ENCODE measurements around the gene CCDC81.

Gene CCDC81

DNA sequence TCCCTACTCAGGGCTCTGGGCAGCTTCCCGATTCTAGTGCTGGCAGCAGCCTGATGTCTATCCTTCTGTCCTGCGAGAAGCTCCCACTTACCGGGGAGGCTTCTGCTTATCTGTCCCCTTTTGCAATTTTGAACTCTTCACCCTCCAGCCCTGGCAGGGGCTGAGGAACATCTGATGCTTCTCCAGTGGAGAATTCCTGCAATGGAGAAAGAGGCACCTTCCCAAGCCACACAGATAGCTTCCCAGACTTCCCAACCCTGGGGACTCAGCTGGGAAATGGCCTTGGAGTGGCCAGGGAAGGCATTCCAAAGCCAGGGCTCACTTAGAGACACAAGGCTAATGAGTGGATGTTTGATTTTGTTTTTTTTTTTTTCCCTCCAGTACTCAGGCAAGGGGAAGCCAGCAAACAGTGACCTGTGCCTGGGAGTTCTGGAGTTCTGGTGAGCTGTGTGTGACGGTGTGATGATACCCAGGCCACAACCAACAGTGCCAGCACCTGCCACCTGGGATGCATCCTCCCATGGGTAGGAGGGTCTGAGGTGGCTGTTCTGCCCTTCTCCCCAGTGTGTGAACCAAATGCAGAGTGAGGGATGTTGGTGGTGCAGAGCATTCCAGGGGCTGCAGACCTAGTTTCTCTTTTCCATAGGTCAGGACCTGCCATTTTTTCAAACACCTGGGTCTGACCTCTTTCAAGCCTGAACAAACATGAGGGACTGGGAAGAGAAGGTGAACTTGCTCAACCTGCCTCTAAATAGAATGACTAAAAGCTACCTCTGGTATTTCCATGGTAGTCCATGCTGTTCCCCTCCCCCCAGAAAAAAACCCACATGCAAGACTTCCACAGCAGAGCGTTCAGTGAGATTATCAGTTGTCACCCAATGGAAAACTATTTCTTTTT, 95.1 kb downstream of the CCDC81 start:
- DNase-seq: no peak
